ENCODE data around the gene CCR3. TPM values are rescaled to one million over a fixed set of nuclear protein-coding genes. Genes with fewer than 3 reads are reported as not detected.

The CCR3 gene
- total RNA-seq, 2 experiments from 2014 or later: not detected

DNA sequence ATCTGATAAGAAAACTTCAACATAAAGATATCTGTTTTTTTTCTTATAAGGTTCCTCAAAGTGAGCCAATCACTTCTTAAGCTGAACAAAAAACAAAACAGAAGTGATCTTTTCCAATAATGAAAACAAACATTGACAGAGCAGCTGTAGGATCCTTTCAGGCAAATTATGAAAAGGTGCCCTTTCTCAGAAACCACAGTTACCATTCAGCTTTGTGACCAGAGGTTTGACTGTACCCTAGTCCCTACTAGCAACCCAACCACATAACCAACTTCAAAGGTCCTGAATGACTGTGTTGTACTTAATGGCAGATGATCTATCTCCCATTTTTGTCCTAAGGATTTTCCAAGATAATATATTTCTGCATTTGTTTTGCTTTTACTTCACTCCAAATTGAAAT, 72.3 kb downstream of the CCR3 start:
- POLR2A ChIA-PET: interaction anchor here (0.9 kb wide), 1 partner anchor 18 kb away, joined by 3 read pairs; no protein-coding TSS in a partner anchor
- Mint-ChIP-seq H3K27me3 (peaks cover 10% of the 10 kb centered on the region), H3K4me3 (no peak overlapping the region), H3K27ac (no peak overlapping the region), H3K9me3 (peaks cover 8% of the 10 kb centered on the region), H3K4me1 (ENCODE audit: low read depth) (peaks cover 11% of the 10 kb centered on the region), H3K36me3 (ENCODE audit: low read depth) (no peaks in the 10 kb centered on the region)
- CTCF ChIA-PET: interaction anchor here (0.7 to 2.0 kb wide), 4 partner anchors 38 to 131 kb away, joined by 3 to 8 read pairs (median 3); partner anchors contain the start of gene CCR5
- intact Hi-C loops (cut with micrococcal nuclease): no loop called here
- ATAC-seq (peak; percentile 55), DNase-seq (peak; percentile 25)
- no peak for TF ChIP-seq CTCF (IDR thresholded peaks at IDR 0.05)

- H3K4me3 Mint-ChIP-seq: no peak overlapping the region
- intact Hi-C loops (cut with micrococcal nuclease): no loop called here
- ChIA-PET POLR2A (no interaction called here), CTCF (interaction anchor here (1.4 kb wide), 1 partner anchor 9 kb away, joined by 3 read pairs; no protein-coding TSS in a partner anchor)
- no peak overlapping the region for H3K27ac Mint-ChIP-seq
- peaks cover 6% of the 10 kb centered on the region for H3K27me3 Mint-ChIP-seq
- no peak for DNase-seq
- H3K36me3 Mint-ChIP-seq (ENCODE audit: low read depth): no peaks in the 10 kb centered on the region
- H3K9me3 Mint-ChIP-seq: peaks cover 8% of the 10 kb centered on the region
- no peak for TF ChIP-seq CTCF (IDR thresholded peaks at IDR 0.05)
- no peak for ATAC-seq
- peaks cover 11% of the 10 kb centered on the region for H3K4me1 Mint-ChIP-seq (ENCODE audit: low read depth)
Observed at GRCh38 chr3:46316206-46316605, 73.9 kb downstream of the CCR3 start.

Other genes starting within 250 kb of the CCR3 start
- 10 to 100 TPM; 14.1 to 14.5 TPM for gene FYCO1, start 246.6 kb upstream of the CCR3 start, total RNA-seq
- gene XCR1, start 215.0 kb upstream of the CCR3 start, total RNA-seq: not detected
- gene CCR1, start 34.1 kb upstream of the CCR3 start, total RNA-seq: 1 to 10 TPM in 1 of 2 experiments, under 1 TPM in 1; 0.67 to 1.1 TPM
- gene CCR2, start 111.7 kb downstream of the CCR3 start, total RNA-seq: under 1 TPM; 0.81 to 0.83 TPM
- 1 to 10 TPM; 1.7 to 2.2 TPM for gene CCR5, start 128.5 kb downstream of the CCR3 start, total RNA-seq
- gene CCRL2, start 164.8 kb downstream of the CCR3 start, total RNA-seq: 1 to 10 TPM; 2.8 TPM
- gene LTF, start 222.4 kb downstream of the CCR3 start, total RNA-seq: not detected

Data from activated CD8-positive, alpha-beta T cell treated with anti-CD3 and anti-CD28 coated beads for 36 hours (primary cell).